ENCODE measurements around the gene SBSN.

SBSN gene, protein sequence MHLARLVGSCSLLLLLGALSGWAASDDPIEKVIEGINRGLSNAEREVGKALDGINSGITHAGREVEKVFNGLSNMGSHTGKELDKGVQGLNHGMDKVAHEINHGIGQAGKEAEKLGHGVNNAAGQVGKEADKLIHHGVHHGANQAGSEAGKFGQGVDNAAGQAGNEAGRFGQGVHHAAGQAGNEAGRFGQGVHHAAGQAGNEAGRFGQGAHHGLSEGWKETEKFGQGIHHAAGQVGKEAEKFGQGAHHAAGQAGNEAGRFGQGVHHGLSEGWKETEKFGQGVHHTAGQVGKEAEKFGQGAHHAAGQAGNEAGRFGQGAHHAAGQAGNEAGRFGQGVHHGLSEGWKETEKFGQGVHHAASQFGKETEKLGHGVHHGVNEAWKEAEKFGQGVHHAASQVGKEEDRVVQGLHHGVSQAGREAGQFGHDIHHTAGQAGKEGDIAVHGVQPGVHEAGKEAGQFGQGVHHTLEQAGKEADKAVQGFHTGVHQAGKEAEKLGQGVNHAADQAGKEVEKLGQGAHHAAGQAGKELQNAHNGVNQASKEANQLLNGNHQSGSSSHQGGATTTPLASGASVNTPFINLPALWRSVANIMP

DNA sequence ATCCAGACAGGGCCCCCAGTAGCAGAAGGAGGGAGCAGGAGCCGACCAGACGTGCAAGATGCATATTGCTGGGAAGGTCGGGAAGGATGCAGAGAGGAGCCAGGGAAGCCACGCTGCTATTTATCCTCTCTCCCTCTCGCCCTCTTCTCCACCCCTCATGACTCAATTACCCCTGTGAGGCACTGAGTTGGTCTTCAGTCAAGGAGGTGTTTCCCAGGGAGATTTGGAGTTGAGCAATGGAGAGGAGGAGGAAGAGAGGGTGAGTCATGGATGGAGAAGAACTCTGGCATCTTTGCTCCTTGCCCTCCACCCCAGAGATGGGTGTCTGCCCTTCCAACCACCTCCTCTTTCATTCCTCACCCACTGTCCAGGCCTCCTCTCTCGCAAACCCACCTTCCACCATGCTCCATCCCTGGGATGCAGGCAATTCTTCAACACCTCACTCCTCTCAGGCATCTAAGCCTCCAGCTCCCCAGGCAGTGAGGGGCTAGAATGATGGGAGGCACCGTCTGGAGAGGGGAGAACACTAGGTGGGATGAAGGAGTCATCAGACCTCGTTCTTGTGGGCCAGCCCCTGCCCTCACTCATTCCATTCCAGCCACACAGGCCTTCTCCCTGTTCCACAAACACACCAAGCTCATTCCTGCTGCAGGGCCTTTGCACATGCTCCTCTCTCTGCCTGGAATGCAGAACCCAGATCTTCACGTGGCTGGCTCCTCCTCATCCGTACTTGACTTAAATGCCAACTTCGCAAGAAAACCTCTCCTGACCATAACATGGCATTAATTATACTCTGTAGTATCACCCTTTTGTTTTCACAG, at the start of gene SBSN:
Gene SBSN (minus strand): TSS at position 94 of the 821 bp plus-strand sequence. CDS start 30 bp downstream, at position 64.
- Mint-ChIP-seq H3K27ac (no peak within 1 kb of the TSS), H3K4me3 (no peak within 1 kb of the TSS), H3K36me3 (no peaks in the 10 kb centered on the region), H3K27me3 (peaks cover 10% of the 10 kb centered on the region), H3K9me3 (ENCODE audit: low read depth) (no peaks in the 10 kb centered on the region), H3K4me1 (ENCODE audit: low read depth) (peaks cover 5% of the 10 kb centered on the region)

DNA sequence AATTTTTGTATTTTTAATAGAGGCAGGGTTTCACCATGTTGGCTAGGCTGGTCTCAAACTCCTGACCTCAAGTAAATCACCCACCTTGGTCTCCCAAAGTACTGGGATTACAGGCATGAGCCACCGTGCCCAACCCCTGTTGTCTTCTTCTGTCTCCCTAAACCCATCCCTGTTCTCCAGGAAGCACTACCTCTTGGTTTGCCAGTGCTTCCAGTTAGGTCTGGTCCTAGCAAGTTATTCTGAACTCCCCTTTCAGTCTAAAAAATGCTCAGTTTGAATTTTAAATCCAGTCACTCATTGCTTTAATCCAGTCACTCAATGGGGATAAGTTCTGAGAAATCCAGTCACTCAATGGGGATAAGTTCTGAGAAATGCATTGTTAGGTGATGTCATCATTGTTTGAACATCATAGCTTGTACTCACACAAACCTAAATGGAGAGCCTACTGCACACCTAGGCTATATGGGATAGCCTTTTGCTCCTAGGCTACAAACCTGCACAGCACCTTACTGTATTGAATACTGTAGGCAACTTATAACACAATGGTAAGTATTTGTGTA, 43.4 kb upstream of the SBSN start:
- peaks cover 14% of the 10 kb centered on the region for H3K36me3 Mint-ChIP-seq
- H3K27ac Mint-ChIP-seq = no peak overlapping the region
- peaks cover 10% of the 10 kb centered on the region for H3K27me3 Mint-ChIP-seq
- H3K4me1 Mint-ChIP-seq (ENCODE audit: low read depth) = no peaks in the 10 kb centered on the region
- H3K4me3 Mint-ChIP-seq = no peak overlapping the region
- peaks cover 20% of the 10 kb centered on the region for H3K9me3 Mint-ChIP-seq (ENCODE audit: low read depth)

DNA sequence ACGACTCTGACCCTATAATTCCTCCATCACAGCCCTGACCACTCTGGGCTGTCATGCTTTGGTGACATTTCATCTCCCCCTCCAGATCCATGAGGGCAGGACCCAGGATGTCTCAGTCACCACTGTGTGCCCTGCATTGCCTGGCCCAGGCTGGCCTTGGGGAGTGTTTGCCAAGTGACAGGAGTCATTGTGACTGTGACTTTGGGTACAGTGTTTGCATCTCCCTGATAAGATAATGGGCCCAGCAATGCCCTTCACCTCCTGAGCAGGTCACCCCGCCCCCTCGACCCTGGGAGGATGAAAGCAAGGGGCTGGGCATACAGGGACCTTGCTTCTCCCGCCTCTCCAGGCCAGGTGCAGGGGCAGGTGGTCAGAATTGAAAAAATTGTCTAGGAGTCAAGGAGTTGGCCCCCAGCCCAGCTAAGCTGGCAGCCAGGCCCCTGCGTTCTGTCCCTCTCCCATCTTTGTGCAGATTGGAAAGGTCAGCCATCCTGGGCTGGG, 41.2 kb upstream of the SBSN start:
- no peak overlapping the region for H3K27ac Mint-ChIP-seq
- no peak overlapping the region for H3K4me3 Mint-ChIP-seq
- H3K4me1 Mint-ChIP-seq (ENCODE audit: low read depth) = no peaks in the 10 kb centered on the region
- H3K9me3 Mint-ChIP-seq (ENCODE audit: low read depth) = peaks cover under 1% of the 10 kb centered on the region
- peaks cover 13% of the 10 kb centered on the region for H3K27me3 Mint-ChIP-seq
- H3K36me3 Mint-ChIP-seq = no peaks in the 10 kb centered on the region

DNA sequence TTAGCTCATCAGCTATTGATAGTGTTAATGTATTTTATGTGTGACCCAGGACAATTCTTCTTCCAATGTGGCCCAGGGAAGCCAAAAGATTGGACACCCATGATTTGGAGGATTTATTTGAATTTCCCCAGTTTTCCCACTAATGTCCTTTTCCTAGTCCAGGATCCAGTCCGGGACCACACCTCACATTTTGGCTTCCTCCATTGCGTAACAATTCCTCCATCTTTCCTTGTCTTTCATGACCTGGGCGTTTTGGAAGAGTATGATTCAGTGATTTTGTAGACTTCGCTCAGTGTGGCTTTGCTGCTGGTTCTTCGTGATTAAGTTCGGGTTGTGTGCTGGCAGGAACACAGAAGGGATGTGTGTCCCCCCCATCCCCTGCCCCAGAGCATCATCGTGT, 38.6 kb upstream of the SBSN start:
- H3K9me3 Mint-ChIP-seq (ENCODE audit: low read depth) = no peaks in the 10 kb centered on the region
- H3K27me3 Mint-ChIP-seq = peaks cover 19% of the 10 kb centered on the region
- H3K27ac Mint-ChIP-seq = no peak overlapping the region
- no peak overlapping the region for H3K4me3 Mint-ChIP-seq
- no peaks in the 10 kb centered on the region for H3K36me3 Mint-ChIP-seq
- no peaks in the 10 kb centered on the region for H3K4me1 Mint-ChIP-seq (ENCODE audit: low read depth)

DNA sequence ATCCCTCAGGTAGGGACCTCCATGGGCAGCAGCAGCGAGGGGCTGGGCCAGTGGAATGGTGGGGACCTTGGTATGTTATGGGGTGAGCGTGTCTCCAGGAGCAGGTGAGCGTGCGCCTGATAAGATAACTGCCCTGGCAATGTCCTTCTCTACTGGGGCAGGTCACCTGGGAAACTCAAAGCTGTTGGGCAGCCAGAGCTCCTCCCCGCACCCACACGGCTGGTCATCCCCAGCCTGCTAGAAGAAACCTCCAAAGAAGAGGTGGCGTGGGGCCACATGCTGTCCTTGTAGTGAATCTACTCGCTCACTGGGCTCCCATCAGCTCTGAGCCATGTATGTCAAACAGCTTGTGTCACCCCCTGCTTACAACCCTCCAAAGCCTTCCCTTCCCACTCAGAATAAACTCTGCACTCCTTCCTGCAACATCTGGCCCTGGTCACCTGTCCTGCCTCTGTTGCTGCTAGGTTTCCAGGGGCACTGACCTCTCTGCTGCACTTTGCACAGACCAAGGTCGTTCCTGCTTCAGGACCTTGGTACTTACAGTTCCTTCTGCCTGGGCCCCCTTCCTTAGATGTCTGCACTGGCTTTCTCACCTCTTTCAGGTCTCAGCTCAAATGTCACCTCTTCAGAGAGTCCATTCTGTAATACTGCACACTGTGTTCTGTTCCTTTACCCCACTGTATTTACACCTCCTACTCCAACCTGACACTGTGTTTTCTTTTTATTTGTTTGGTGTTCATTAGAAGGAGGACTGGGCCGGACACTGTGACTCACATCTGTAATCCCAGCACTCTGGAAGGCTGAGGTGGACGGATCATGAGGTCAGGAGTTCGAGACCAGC, 37.1 kb upstream of the SBSN start:
- Mint-ChIP-seq H3K27ac (no peak overlapping the region), H3K36me3 (no peaks in the 10 kb centered on the region), H3K9me3 (ENCODE audit: low read depth) (no peaks in the 10 kb centered on the region), H3K27me3 (peaks cover 21% of the 10 kb centered on the region), H3K4me3 (no peak overlapping the region), H3K4me1 (ENCODE audit: low read depth) (no peaks in the 10 kb centered on the region)

DNA sequence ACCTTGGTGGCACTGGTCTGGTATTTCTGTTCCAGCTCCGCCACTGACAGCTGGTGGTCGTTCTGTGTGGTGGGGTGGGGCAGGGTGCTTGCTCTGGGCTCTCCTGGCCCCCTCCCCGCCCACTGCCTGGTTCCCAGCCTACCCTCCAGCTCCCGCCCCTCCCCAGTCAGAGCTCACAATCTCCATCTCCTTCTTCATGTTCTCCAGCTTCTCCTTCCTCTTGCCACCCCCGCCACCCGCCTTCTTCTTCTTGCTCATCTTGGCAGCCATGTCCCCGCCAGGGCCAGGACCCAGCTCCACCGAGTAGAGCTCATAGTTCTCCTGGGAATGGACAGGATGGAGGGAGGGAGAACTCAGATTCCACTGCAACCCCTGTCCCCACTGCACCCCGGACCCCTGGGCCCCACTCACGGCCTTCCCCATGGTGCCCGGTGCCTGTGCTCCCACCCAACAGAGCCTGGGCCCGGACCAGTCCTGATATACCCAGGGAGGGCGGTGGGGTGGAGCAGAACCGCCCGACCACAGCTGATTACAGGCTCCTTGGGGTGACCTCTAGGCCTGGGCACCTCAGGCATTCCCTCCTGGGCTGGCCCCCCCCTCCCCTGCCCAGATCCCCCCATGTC, 35.2 kb upstream of the SBSN start, which contains the start of gene ATP4A:
Gene ATP4A (minus strand): TSS at position 452 of the 623 bp plus-strand sequence. CDS start 29 bp downstream, at position 423.
- Mint-ChIP-seq H3K4me3 (no peak within 1 kb of the TSS), H3K27me3 (peaks cover 31% of the 10 kb centered on the region), H3K27ac (no peak within 1 kb of the TSS), H3K4me1 (ENCODE audit: low read depth) (peaks cover 6% of the 10 kb centered on the region), H3K36me3 (no peaks in the 10 kb centered on the region), H3K9me3 (ENCODE audit: low read depth) (no peaks in the 10 kb centered on the region)

DNA sequence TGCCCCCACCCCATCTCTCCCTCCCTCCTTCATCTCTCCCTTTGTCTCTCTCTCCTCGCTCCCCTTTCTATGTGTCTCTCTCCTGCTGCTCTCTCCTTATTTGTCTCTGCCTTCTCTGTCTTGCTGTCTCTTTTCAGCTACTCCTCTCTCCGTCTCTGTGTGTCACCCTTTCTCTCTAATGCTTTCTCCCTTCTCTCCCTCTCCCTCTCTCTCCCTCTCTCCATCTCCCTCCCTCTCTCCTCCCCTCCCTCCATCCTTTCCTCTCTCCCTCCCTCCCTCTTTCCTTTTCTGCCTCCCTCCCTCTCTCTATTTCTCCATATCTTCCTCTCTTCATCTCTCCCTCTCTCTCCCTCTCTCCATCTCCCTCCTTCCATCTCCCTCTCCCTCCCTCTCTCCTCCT, 34.7 kb upstream of the SBSN start:
- Mint-ChIP-seq H3K27ac (no peak overlapping the region), H3K4me1 (ENCODE audit: low read depth) (peaks cover 8% of the 10 kb centered on the region), H3K27me3 (peaks cover 31% of the 10 kb centered on the region), H3K4me3 (no peak overlapping the region), H3K9me3 (ENCODE audit: low read depth) (no peaks in the 10 kb centered on the region), H3K36me3 (no peaks in the 10 kb centered on the region)

DNA sequence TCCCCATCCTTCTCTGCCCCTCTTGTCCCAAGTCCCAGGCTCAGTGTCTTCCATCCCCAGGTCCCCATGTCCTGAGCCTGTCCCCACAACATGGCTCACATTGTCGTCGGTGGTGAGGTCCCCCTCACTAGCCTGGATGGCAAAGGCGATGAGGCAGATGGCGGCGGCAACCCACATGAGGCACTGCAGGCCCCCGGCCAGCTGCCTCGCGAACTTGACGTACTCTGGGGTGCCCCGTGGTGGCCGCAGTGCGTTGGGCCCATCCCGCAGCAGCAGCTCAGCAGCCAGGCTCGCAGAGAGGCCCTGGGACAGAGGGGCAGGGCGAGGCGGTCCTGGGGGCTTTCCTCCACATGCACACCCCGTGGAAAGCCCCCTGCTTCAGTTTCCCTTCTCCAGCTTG, 34.2 kb upstream of the SBSN start:
- peaks cover 31% of the 10 kb centered on the region for H3K27me3 Mint-ChIP-seq
- no peaks in the 10 kb centered on the region for H3K9me3 Mint-ChIP-seq (ENCODE audit: low read depth)
- H3K27ac Mint-ChIP-seq = no peak overlapping the region
- H3K4me1 Mint-ChIP-seq (ENCODE audit: low read depth) = peaks cover 8% of the 10 kb centered on the region
- no peak overlapping the region for H3K4me3 Mint-ChIP-seq
- H3K36me3 Mint-ChIP-seq = no peaks in the 10 kb centered on the region

DNA sequence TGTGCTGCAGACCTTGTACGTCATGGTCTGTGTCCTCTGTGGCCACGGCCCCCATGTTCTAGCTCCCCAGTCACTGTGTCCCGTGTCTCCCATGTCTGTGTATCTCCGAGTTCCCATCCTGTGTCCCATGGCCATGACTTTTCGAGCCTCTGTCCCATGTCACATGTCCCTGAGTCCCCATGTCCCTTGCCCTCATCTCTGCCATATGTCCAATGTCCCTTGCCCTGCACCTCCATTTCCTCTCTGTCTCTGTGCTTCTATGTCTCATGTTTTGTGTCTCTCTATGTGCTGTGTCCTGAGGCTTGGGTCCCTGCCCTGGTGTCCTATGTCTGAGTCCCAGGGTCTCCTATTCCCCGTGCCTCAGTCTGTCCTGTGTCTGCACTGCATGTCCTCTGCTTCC, 33.3 kb upstream of the SBSN start:
- no peaks in the 10 kb centered on the region for H3K36me3 Mint-ChIP-seq
- peaks cover 11% of the 10 kb centered on the region for H3K4me1 Mint-ChIP-seq (ENCODE audit: low read depth)
- H3K4me3 Mint-ChIP-seq = no peak overlapping the region
- H3K9me3 Mint-ChIP-seq (ENCODE audit: low read depth) = no peaks in the 10 kb centered on the region
- no peak overlapping the region for H3K27ac Mint-ChIP-seq
- H3K27me3 Mint-ChIP-seq = peaks cover 30% of the 10 kb centered on the region

DNA sequence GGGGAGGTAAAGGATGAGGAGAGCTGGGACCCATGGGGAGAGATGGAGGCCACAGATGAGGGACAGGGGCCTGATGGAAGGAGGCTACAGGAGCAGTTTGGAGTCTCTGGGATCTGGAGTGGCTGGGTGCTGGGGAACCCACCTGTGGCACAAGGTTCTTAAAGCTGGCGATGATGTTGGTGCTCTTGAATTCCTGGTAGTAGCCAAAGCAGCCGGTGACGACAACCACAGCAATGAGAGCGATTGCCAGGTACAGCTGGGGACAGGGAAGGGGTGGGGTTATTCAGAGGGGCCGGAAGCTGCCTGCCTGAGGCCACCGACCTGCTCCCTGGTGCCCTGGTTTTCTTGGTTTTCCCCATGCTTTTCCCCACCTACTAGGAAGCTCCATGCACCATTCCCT, 32.6 kb upstream of the SBSN start:
- H3K9me3 Mint-ChIP-seq (ENCODE audit: low read depth) = no peaks in the 10 kb centered on the region
- H3K4me3 Mint-ChIP-seq = no peak overlapping the region
- peaks cover 30% of the 10 kb centered on the region for H3K27me3 Mint-ChIP-seq
- H3K27ac Mint-ChIP-seq = no peak overlapping the region
- H3K4me1 Mint-ChIP-seq (ENCODE audit: low read depth) = peaks cover 11% of the 10 kb centered on the region
- H3K36me3 Mint-ChIP-seq = no peaks in the 10 kb centered on the region

DNA sequence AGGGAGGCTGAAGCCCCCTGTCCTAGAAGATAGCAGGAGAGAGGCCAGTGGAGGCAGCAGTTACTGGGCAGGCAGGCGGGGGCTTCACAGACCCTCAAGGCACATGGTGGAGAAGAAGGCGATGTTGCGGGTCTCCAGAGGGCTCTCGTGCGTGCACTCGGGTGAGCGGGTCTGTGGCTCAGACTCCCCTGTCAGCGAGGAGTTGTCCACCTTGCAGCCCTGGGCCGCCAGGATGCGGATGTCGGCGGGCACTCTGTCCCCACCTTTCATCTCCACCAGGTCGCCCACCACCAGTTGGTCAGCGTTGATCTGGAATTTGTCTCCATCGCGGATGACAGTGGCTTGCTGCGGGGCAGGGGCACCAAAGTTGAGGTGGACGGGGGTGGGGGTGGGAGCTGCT, 32.2 kb upstream of the SBSN start:
- H3K27me3 Mint-ChIP-seq = peaks cover 28% of the 10 kb centered on the region

DNA sequence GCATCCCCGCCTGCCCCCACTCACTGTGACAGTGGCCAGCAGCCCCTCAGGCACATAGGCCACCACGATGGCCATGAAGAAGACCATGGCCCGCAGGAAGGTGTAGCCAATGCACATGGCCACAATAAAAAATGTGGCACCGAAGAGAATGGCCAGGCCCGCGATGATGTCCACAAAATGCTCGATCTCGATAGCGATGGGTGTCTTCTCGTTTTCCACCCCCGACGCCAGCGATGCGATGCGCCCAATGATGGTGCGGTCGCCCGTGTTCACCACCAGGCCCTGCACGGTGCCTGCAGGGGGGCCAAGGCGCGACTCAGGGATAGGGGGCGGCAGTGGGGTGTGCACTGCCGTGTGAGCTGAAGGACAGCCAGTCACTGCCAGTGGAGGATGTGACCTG, 31.7 kb upstream of the SBSN start:
- H3K4me3 Mint-ChIP-seq = no peak overlapping the region
- H3K9me3 Mint-ChIP-seq (ENCODE audit: low read depth) = no peaks in the 10 kb centered on the region
- H3K27me3 Mint-ChIP-seq = peaks cover 27% of the 10 kb centered on the region
- no peaks in the 10 kb centered on the region for H3K36me3 Mint-ChIP-seq
- no peak overlapping the region for H3K27ac Mint-ChIP-seq
- H3K4me1 Mint-ChIP-seq (ENCODE audit: low read depth) = peaks cover 11% of the 10 kb centered on the region

More for the DNA sequence above, 32.2 kb upstream of the SBSN start:
- no peak overlapping the region for H3K27ac Mint-ChIP-seq
- no peaks in the 10 kb centered on the region for H3K36me3 Mint-ChIP-seq
- peaks cover 11% of the 10 kb centered on the region for H3K4me1 Mint-ChIP-seq (ENCODE audit: low read depth)
- H3K9me3 Mint-ChIP-seq (ENCODE audit: low read depth) = no peaks in the 10 kb centered on the region
- H3K4me3 Mint-ChIP-seq = no peak overlapping the region

DNA sequence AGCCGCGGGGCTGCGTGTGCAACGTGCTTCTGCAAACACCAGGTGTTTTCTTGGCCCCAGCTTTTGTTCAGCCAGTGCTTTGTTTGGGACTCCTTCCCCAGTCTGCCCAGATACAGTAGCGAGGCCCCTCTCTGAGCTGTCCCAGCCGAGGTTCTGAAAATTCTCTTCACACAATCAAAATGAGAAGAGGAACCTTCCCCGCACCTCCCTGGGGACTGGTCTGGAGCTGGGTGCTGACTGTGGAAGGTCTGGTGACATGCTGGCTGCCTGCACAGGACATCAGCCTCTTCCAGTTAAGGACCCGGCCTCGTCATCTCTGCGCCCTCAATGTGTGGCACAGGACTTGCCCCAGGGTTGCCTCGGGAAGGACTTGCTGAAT, 31.2 kb upstream of the SBSN start:
- H3K36me3 Mint-ChIP-seq = no peaks in the 10 kb centered on the region
- H3K27me3 Mint-ChIP-seq = peaks cover 27% of the 10 kb centered on the region
- no peaks in the 10 kb centered on the region for H3K9me3 Mint-ChIP-seq (ENCODE audit: low read depth)
- peak overlapping the region; percentile 49 for H3K4me3 Mint-ChIP-seq
- H3K27ac Mint-ChIP-seq = no peak overlapping the region
- H3K4me1 Mint-ChIP-seq (ENCODE audit: low read depth) = peaks cover 11% of the 10 kb centered on the region
